NT2/D1 (cell line): ENCODE data around the gene NRG2.

Experiments
- SUZ12 ChIP-seq: IDR thresholded peaks from 2 replicates; pipeline ENCODE4 v1.6.1; 2011; ENCODE audit not compliant: insufficient read length, insufficient read depth; ENCODE audit errors: extremely low read depth
- YY1 ChIP-seq: IDR thresholded peaks from 2 replicates; pipeline ENCODE4 v1.6.1; 2011; ENCODE audit not compliant: insufficient read length, insufficient read depth
- ZNF274 ChIP-seq: IDR thresholded peaks from 2 replicates; pipeline ENCODE4 v1.6.1; 2011; ENCODE audit warnings: mild to moderate bottlenecking, low read depth, low read length

DNA sequence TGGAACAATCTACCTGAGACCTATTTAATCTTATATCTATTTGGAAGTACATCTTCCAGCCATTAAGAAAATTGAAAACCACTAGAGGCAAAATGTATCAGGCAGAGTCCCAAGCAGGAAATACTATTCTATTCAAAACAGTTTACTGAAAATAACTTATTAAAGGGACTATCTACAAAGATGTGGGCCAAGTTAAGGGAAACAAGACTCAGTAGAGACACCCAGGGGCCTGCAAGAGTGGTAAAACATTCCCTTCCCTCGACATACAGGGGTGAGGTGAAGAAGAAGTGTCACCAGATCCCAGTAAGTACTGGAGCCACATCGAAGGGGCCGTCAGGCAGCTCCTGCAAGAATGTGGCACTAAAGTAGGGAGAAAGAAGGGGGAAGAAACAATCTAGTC is 12.1 kb upstream of the NRG2 start:
- TF ChIP-seq YY1: no peak
- TF ChIP-seq ZNF274: no peak
- no peak for TF ChIP-seq SUZ12
